CD8-positive, alpha-beta memory T cell (primary cell): Measurements from ENCODE around the gene POLDIP2. TPM values are rescaled to one million over a fixed set of nuclear protein-coding genes. Genes with fewer than 3 reads are reported as not detected.
A peak's percentile ranks its signal among the peaks of the same experiment; 100 is the strongest.

Experiments used
- CTCF ChIA-PET: fragments of 350-600 bp; sonication (Branson Sonifier 250); formaldehyde crosslinking; loops from one replicate; lab custom pipeline; 2021; ENCODE audit warnings: antibody characterized with exemption; lab: Charles Lee
- POLR2A ChIA-PET: fragments of 350-600 bp; sonication (Branson Sonifier 250); formaldehyde crosslinking; loops from one replicate; lab custom pipeline; 2021; ENCODE audit warnings: antibody characterized with exemption; lab: Charles Lee
- DNase-seq, 5 donors: peaks; one replicate each; pipeline versions ENCODE4 v3.0.0 to v3.0.0-alpha.2; 2020 to 2022; ENCODE audit warnings: mixed read lengths in 1 of 5
- H3K27ac ChIP-seq: one replicate; pipeline ENCODE4 v1.7.0; 2013; ENCODE audit warnings: low read depth, mild to moderate bottlenecking, low read length, moderate library complexity
- H3K27me3 ChIP-seq: 2 replicates; pipeline ENCODE4 v1.7.0; 2013; ENCODE audit warnings: low read length, mild to moderate bottlenecking; ENCODE audit not compliant: insufficient read depth, poor library complexity, severe bottlenecking
- H3K36me3 ChIP-seq: 2 replicates; pipeline ENCODE4 v1.7.0; 2013; ENCODE audit warnings: mild to moderate bottlenecking, low read length, moderate library complexity; ENCODE audit not compliant: insufficient read depth
- H3K4me1 ChIP-seq: 2 replicates; pipeline ENCODE4 v1.7.0; 2013; ENCODE audit warnings: mild to moderate bottlenecking, low read length, moderate library complexity; ENCODE audit not compliant: insufficient read depth
- H3K4me3 ChIP-seq: 2 replicates; pipeline ENCODE4 v1.7.0; 2013; ENCODE audit warnings: mild to moderate bottlenecking, low read length
- H3K9me3 ChIP-seq: 2 replicates; pipeline ENCODE4 v1.7.0; 2013; ENCODE audit warnings: mild to moderate bottlenecking, low read length
- H3K27ac Mint-ChIP-seq, 8 donors: one replicate each; pipeline ENCODE4 v1.8.0; 2020 to 2021; ENCODE audit warnings: mixed read lengths in 8 of 8, mild to moderate bottlenecking in 6 of 8, inconsistent platforms in 3 of 8, moderate library complexity in 3 of 8
- H3K27me3 Mint-ChIP-seq, 2 donors: one replicate each; pipeline ENCODE4 v1.8.0; 2020 to 2021; ENCODE audit warnings: mixed read lengths in 2 of 2, mild to moderate bottlenecking in 1 of 2, moderate library complexity in 1 of 2
- H3K36me3 Mint-ChIP-seq, 3 donors: one replicate each; pipeline ENCODE4 v1.8.0; 2020 to 2021; ENCODE audit warnings: mixed read lengths in 3 of 3, inconsistent platforms in 1 of 3, mild to moderate bottlenecking in 1 of 3
- H3K4me1 Mint-ChIP-seq, 3 donors: one replicate each; pipeline ENCODE4 v1.8.0; 2020 to 2021; ENCODE audit warnings: mixed read lengths in 3 of 3, inconsistent platforms in 1 of 3, mild to moderate bottlenecking in 1 of 3
- H3K4me3 Mint-ChIP-seq, 7 donors: one replicate each; pipeline ENCODE4 v1.8.0; 2020 to 2021; ENCODE audit warnings: mixed read lengths in 7 of 7, mild to moderate bottlenecking in 6 of 7, moderate library complexity in 4 of 7, inconsistent platforms in 2 of 7
- H3K9me3 Mint-ChIP-seq, 5 donors: one replicate each; pipeline ENCODE4 v1.8.0; 2020 to 2022; ENCODE audit warnings: mixed read lengths in 5 of 5, mild to moderate bottlenecking in 3 of 5, moderate library complexity in 2 of 5, inconsistent platforms in 1 of 5
- polyA plus RNA-seq: library from polyadenylated mRNA; unstranded; fragments of 300-500 nt; fragmentation: Illumina TruSeq; gene quantifications from one replicate; pipeline ENCODE4 v1.2.3, GENCODE V29; 2021
- total RNA-seq, 2 experiments: library from RNA; stranded (reverse); gene quantifications; one replicate each; pipeline ENCODE4 v1.2.3, GENCODE V29; 2021

POLDIP2 gene, protein sequence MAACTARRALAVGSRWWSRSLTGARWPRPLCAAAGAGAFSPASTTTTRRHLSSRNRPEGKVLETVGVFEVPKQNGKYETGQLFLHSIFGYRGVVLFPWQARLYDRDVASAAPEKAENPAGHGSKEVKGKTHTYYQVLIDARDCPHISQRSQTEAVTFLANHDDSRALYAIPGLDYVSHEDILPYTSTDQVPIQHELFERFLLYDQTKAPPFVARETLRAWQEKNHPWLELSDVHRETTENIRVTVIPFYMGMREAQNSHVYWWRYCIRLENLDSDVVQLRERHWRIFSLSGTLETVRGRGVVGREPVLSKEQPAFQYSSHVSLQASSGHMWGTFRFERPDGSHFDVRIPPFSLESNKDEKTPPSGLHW
- total RNA-seq (100 to 1,000 TPM; 134 to 135 TPM), polyA plus RNA-seq (81.1 TPM)

DNA sequence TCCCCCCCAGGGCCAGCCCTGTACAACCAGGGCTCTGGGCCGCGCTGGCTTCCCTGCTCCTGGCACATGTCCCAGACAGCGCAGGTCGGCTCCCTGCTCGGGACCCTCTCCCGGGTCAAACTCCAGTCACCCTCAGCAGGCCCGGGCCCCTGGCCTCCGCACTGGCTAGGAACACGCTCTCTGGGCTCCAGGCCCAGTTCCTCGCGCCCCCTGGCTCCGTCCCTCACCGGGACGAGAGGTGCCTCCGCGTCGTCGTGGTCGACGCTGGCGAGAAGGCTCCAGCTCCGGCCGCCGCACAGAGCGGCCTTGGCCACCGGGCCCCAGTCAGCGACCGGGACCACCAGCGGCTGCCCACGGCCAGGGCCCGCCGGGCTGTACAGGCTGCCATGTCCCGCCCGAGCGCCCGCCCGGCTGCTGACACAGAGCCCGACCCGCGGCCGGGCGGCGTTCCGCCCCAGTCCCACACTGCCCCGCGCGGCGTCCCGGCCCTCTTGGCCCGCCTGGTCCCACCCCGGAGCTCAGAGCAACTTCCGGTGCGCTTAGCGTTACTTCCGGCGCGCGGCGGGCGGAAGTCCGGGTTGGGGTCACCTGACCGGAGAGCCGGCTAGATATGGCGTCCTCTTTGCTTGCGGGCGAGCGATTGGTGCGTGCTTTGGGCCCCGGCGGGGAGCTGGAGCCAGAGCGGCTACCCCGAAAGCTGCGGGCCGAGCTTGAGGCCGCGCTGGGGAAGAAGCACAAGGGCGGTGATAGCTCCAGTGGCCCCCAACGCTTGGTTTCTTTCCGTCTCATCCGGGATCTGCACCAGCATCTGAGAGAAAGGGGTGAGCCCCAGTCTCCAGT, at the start of gene POLDIP2:
Gene POLDIP2, minus strand, starts transcription at position 467 of the 840 bp plus-strand sequence. Its CDS starts 79 bp downstream, at position 388.
- no peaks in the 10 kb centered on the region for H3K27me3 Mint-ChIP-seq
- H3K9me3 Mint-ChIP-seq = no peaks in the 10 kb centered on the region
- H3K4me3 ChIP-seq = peak within 1 kb of the TSS; percentile 89
- H3K27ac ChIP-seq = peak within 1 kb of the TSS; percentile 81
- CTCF ChIA-PET = interaction anchor here (1.0 to 4.5 kb wide), 8 partner anchors 13 to 50 kb away, joined by 3 to 30 read pairs (median 4); partner anchors contain the start of genes IFT20, TMEM97, TNFAIP1 and VTN
- H3K4me1 Mint-ChIP-seq = peaks cover 24 to 35% (median 25%) of the 10 kb centered on the region in 3 donors
- H3K4me1 ChIP-seq = peaks cover 22% of the 10 kb centered on the region
- H3K36me3 ChIP-seq = peaks cover 49% of the 10 kb centered on the region
- POLR2A ChIA-PET = interaction anchor here (0.6 to 5.4 kb wide), 9 partner anchors 10 to 594 kb away, joined by 3 to 62 read pairs (median 7); partner anchors contain the start of genes IFT20, PHF12, RPL23A and SARM1
- no peaks in the 10 kb centered on the region for H3K27me3 ChIP-seq
- peak within 1 kb of the TSS; percentile 91 to 96 (median 93) for H3K4me3 Mint-ChIP-seq
- peak within 1 kb of the TSS; percentile 92 to 98 (median 96) for H3K27ac Mint-ChIP-seq
- no peaks in the 10 kb centered on the region for H3K9me3 ChIP-seq
- peaks cover 0 to 69% (median 11%) of the 10 kb centered on the region in 3 donors for H3K36me3 Mint-ChIP-seq
- DNase-seq = peak; percentile 93 to 97 (median 95)

DNA sequence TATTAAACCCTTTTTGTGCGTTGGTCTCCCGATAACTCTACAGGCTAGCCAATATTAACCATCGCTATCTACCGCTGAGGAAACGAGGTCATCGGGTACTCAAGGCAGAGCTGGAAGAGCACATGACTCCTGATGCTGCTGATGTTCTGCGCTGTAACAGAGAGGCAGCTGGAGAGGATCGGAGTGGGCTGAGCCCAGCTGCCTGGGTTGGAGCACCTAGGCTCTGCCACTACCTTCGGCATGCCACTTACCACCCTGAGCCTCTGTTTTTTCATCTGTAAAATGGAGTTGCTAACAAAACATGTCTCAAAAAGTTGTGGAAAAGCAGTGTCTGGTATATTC, 49.1 kb upstream of the POLDIP2 start:
- Mint-ChIP-seq H3K36me3 (no peaks in the 10 kb centered on the region), H3K27ac (peak overlapping the region in 3 of 8 donors; percentile 26 to 82 (median 43)), H3K27me3 (peaks cover 10 to 13% of the 10 kb centered on the region in 2 donors), H3K4me3 (peak overlapping the region; percentile 57 to 85 (median 82)), H3K9me3 (no peaks in the 10 kb centered on the region), H3K4me1 (peaks cover 6 to 16% (median 14%) of the 10 kb centered on the region in 3 donors)
- H3K4me1 ChIP-seq = peaks cover 6% of the 10 kb centered on the region
- H3K36me3 ChIP-seq = no peaks in the 10 kb centered on the region
- ChIA-PET CTCF (interaction anchor here (0.5 to 6.0 kb wide), 2 partner anchors 11 to 22 kb away, joined by 3 to 33 read pairs; no protein-coding TSS in a partner anchor), POLR2A (no interaction called here)
- H3K27me3 ChIP-seq = no peaks in the 10 kb centered on the region
- H3K27ac ChIP-seq = no peak overlapping the region
- no peak for DNase-seq
- peak overlapping the region; percentile 56 for H3K4me3 ChIP-seq
- H3K9me3 ChIP-seq = no peaks in the 10 kb centered on the region

GRCh38 chr17:28405632-28406472, 48.5 kb upstream of the POLDIP2 start, which contains the start of gene SLC46A1:
Gene SLC46A1 (minus strand): TSS chr17:28406212. CDS start chr17:28406114, 98 bp downstream.
- Histone ChIP-seq H3K27ac (no peak within 1 kb of the TSS), H3K4me3 (peak within 1 kb of the TSS; percentile 56), H3K27me3 (no peaks in the 10 kb centered on the region), H3K36me3 (no peaks in the 10 kb centered on the region), H3K4me1 (peaks cover 6% of the 10 kb centered on the region), H3K9me3 (no peaks in the 10 kb centered on the region)
- Mint-ChIP-seq H3K4me3 (peak within 1 kb of the TSS; percentile 78 to 88 (median 83)), H3K27me3 (peaks cover 10 to 12% of the 10 kb centered on the region in 2 donors), H3K9me3 (no peaks in the 10 kb centered on the region), H3K27ac (peak within 1 kb of the TSS in 5 of 8 donors; percentile 23 to 82 (median 46)), H3K4me1 (peaks cover 6 to 16% (median 14%) of the 10 kb centered on the region in 3 donors), H3K36me3 (no peaks in the 10 kb centered on the region)
- DNase-seq = peak in 4 of 5 donors; percentile 6 to 58 (median 16)
- POLR2A ChIA-PET = no interaction called here
- CTCF ChIA-PET = interaction anchor here (6.0 kb wide), 1 partner anchor 11 kb away, joined by 33 read pairs; no protein-coding TSS in a partner anchor

- Histone ChIP-seq H3K4me3 (peak overlapping the region; percentile 56), H3K36me3 (no peaks in the 10 kb centered on the region), H3K4me1 (peaks cover 6% of the 10 kb centered on the region), H3K9me3 (no peaks in the 10 kb centered on the region), H3K27me3 (no peaks in the 10 kb centered on the region), H3K27ac (no peak overlapping the region)
- no peaks in the 10 kb centered on the region for H3K9me3 Mint-ChIP-seq
- ChIA-PET CTCF (interaction anchor here (6.0 kb wide), 1 partner anchor 12 kb away, joined by 33 read pairs; no protein-coding TSS in a partner anchor), POLR2A (no interaction called here)
- H3K27me3 Mint-ChIP-seq = peaks cover 10 to 12% of the 10 kb centered on the region in 2 donors
- no peak for DNase-seq
- H3K36me3 Mint-ChIP-seq = no peaks in the 10 kb centered on the region
- peak overlapping the region; percentile 75 to 88 (median 80) for H3K4me3 Mint-ChIP-seq
- H3K27ac Mint-ChIP-seq = peak overlapping the region in 2 of 8 donors; percentile 43 to 46
- peaks cover 6 to 16% (median 14%) of the 10 kb centered on the region in 3 donors for H3K4me1 Mint-ChIP-seq
Observed at GRCh38 chr17:28404812-28405570, 47.7 kb upstream of the POLDIP2 start.

DNA sequence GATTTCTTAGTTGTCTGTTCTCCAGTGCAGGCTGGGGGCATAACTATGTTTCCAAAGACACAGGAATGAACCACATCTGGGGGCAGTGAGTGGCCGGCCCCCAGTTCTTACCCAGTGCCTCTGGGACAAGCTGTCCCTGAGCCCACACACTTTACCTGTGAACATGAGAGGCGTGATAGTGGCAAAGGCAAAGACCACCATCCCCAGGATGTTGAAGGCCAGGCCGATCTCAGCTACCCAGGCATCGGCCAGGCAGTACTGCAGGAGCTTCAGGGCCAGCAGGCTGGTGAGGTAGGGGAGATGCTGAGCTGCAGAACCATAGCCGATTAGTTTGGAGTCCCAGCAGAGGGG, 47.1 kb upstream of the POLDIP2 start:
- H3K27me3 Mint-ChIP-seq = peaks cover 10 to 12% of the 10 kb centered on the region in 2 donors
- no peaks in the 10 kb centered on the region for H3K27me3 ChIP-seq
- H3K4me1 Mint-ChIP-seq = peaks cover 6 to 16% (median 14%) of the 10 kb centered on the region in 3 donors
- CTCF ChIA-PET = interaction anchor here (6.0 kb wide), 1 partner anchor 13 kb away, joined by 33 read pairs; no protein-coding TSS in a partner anchor
- no peak overlapping the region for H3K27ac Mint-ChIP-seq
- no peak for DNase-seq
- POLR2A ChIA-PET = no interaction called here
- H3K36me3 Mint-ChIP-seq = no peaks in the 10 kb centered on the region
- no peaks in the 10 kb centered on the region for H3K36me3 ChIP-seq
- H3K4me1 ChIP-seq = peaks cover 6% of the 10 kb centered on the region
- H3K4me3 Mint-ChIP-seq = peak overlapping the region; percentile 20 to 88 (median 61)
- no peaks in the 10 kb centered on the region for H3K9me3 ChIP-seq
- H3K4me3 ChIP-seq = no peak overlapping the region
- no peak overlapping the region for H3K27ac ChIP-seq
- no peaks in the 10 kb centered on the region for H3K9me3 Mint-ChIP-seq

DNA sequence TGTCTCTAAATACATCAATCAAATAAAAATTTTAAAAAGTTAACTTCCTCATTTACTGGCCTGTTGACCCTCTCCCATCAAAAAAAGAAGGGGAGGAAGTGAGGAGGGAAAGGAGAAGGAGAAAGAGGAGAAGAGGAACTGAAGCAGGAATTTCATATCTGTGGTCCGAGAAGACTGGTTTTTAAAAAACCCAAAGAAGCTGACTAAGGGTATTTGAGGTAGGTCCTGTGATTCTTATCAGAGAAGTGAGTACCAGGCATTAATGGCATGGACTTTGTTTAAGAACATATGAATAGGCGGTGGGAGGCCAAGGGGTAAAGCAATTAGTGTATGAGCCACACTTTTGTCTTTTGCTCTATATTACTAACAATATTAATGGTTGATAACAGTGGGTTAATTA, 46.7 kb upstream of the POLDIP2 start:
- ChIA-PET POLR2A (no interaction called here), CTCF (interaction anchor here (6.0 kb wide), 1 partner anchor 13 kb away, joined by 33 read pairs; no protein-coding TSS in a partner anchor)
- no peaks in the 10 kb centered on the region for H3K9me3 Mint-ChIP-seq
- no peak overlapping the region for H3K27ac ChIP-seq
- no peak overlapping the region for H3K4me3 ChIP-seq
- peaks cover 6% of the 10 kb centered on the region for H3K4me1 ChIP-seq
- H3K4me3 Mint-ChIP-seq = peak overlapping the region in 4 of 7 donors; percentile 61 to 88 (median 70)
- H3K27ac Mint-ChIP-seq = no peak overlapping the region
- no peak for DNase-seq
- H3K27me3 ChIP-seq = no peaks in the 10 kb centered on the region
- H3K9me3 ChIP-seq = no peaks in the 10 kb centered on the region
- H3K36me3 Mint-ChIP-seq = no peaks in the 10 kb centered on the region
- H3K4me1 Mint-ChIP-seq = peaks cover 6 to 16% (median 14%) of the 10 kb centered on the region in 3 donors
- H3K36me3 ChIP-seq = no peaks in the 10 kb centered on the region
- peaks cover 10 to 12% of the 10 kb centered on the region in 2 donors for H3K27me3 Mint-ChIP-seq
